ENCODE measurements around the gene STRN4.
A peak's percentile ranks its signal among the peaks of the same experiment; 100 is the strongest.

The STRN4 gene

DNA sequence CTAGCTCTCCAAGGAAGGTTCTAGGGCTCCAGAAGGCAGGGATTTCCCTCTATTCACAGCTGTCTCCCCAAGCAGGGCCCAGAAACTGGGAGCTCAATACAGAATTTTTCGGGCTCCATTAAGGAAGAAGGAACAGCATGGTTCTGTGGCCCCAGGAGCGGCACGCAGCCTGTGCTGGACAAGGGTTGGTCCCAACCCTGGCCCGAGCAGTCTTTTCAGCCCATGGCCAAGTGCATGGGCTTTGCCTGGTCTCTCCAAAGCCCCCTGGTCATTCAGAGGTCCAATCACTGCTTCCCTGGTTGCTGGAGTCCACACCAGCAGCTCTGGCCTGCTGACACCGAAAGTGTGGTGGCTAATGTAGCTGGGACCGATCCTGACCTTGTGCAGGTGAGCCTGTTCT lies 22.8 kb downstream of the STRN4 start:
- POLR2A ChIA-PET (ENCODE audit: low non-redundant PET) = no interaction called here

GRCh38 chr19:46723023-46723461 lies 23.2 kb downstream of the STRN4 start:
- ChIA-PET CTCF (interaction anchor here (0.6 kb wide), 1 partner anchor 9 kb away, joined by 4 read pairs; no protein-coding TSS in a partner anchor), POLR2A (ENCODE audit: low non-redundant PET) (no interaction called here)
- TF ChIP-seq, protein P1, sequence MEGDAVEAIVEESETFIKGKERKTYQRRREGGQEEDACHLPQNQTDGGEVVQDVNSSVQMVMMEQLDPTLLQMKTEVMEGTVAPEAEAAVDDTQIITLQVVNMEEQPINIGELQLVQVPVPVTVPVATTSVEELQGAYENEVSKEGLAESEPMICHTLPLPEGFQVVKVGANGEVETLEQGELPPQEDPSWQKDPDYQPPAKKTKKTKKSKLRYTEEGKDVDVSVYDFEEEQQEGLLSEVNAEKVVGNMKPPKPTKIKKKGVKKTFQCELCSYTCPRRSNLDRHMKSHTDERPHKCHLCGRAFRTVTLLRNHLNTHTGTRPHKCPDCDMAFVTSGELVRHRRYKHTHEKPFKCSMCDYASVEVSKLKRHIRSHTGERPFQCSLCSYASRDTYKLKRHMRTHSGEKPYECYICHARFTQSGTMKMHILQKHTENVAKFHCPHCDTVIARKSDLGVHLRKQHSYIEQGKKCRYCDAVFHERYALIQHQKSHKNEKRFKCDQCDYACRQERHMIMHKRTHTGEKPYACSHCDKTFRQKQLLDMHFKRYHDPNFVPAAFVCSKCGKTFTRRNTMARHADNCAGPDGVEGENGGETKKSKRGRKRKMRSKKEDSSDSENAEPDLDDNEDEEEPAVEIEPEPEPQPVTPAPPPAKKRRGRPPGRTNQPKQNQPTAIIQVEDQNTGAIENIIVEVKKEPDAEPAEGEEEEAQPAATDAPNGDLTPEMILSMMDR (conservative IDR thresholded peaks at IDR 0.05; ENCODE audit: low read depth) = no peak
- DNase-seq (ENCODE audit: low spot score) = no peak
- H3K27ac ChIP-seq = peak overlapping the region; percentile 93

More for the DNA sequence above, 22.8 kb downstream of the STRN4 start:
- peak overlapping the region; percentile 93 for H3K27ac ChIP-seq
- TF ChIP-seq, protein P1 (conservative IDR thresholded peaks at IDR 0.05; ENCODE audit: low read depth) = no peak
- DNase-seq (ENCODE audit: low spot score) = no peak
- CTCF ChIA-PET = no interaction called here

GRCh38 chr19:46722421-46723022 lies 23.7 kb downstream of the STRN4 start:
- H3K27ac ChIP-seq = peak overlapping the region; percentile 93
- POLR2A ChIA-PET (ENCODE audit: low non-redundant PET) = no interaction called here
- TF ChIP-seq, protein P1 (conservative IDR thresholded peaks at IDR 0.05; ENCODE audit: low read depth) = no peak
- DNase-seq (ENCODE audit: low spot score) = no peak
- CTCF ChIA-PET = interaction anchor here (0.6 kb wide), 1 partner anchor 9 kb away, joined by 4 read pairs; no protein-coding TSS in a partner anchor

DNA sequence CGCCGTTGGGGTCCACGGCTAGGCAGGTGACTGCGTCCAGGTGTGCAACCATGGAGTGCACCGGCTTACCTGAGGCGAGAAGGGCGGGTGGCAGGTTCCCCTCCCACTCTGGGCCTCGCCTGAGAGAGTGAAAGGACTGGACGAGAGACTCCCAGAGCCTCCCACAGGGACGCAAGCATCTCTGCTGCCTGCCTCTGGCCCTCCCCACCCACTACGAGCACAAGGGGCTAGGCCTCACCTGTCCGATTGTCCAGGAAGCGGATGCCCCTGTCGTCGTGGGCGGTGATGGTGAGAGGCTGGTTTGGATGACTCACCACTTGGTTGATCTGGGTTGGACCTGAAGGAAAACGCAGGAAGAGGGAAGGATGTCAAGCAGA lies 24.3 kb downstream of the STRN4 start:
- peak overlapping the region; percentile 93; the same call in 1 of the 2 replicates for H3K27ac ChIP-seq
- TF ChIP-seq, protein P1 (conservative IDR thresholded peaks at IDR 0.05; ENCODE audit: low read depth) = no peak
- ChIA-PET POLR2A (ENCODE audit: low non-redundant PET) (no interaction called here), CTCF (no interaction called here)
- DNase-seq (ENCODE audit: low spot score) = no peak

GRCh38 chr19:46721269-46722003 lies 24.8 kb downstream of the STRN4 start:
- ChIA-PET CTCF (no interaction called here), POLR2A (ENCODE audit: low non-redundant PET) (no interaction called here)
- no peak for DNase-seq (ENCODE audit: low spot score)
- H3K27ac ChIP-seq = peak overlapping the region; percentile 93
- TF ChIP-seq, protein P1 (conservative IDR thresholded peaks at IDR 0.05; ENCODE audit: low read depth) = no peak

DNA sequence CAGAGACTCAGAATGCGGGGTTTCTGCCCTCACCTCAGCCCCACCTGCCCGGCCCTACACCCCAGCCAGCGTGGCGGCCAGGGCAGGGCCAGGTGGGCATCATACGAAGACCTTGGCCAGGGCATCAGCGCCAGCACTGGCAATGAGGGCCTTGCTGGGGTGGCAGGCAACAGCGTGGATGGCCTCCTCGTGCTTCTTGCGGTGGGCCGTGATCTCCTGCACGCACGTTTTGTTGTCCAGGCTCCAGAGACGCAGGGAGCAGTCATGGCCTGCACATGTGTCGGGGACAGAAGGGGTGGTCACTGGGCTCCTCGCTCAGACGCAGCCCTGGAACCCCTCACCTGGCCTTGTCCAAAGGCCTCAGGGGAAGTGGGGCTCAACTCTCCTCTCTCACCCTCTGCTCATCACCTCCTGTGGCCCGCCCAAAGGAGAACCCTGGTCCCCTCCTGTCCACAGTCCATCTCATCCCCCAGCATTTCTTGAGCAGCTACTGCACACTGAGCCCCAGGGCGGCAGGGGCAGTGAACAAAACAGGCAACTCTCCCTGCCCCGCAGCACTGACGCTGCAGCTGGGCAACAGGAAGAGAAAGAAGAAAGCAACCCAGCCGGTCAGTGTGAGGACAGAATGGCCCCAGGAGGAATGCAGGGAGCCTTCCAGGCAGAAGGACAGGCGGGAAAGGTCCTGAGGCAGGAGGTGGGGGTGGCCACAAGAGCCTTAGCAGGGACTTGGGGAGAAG lies 25.6 kb downstream of the STRN4 start:
- H3K27ac ChIP-seq = peak overlapping the region; percentile 93
- ChIA-PET POLR2A (ENCODE audit: low non-redundant PET) (no interaction called here), CTCF (interaction anchor here (0.6 kb wide), 1 partner anchor 146 kb away, joined by 5 read pairs; no protein-coding TSS in a partner anchor)
- no peak for DNase-seq (ENCODE audit: low spot score)
- TF ChIP-seq, protein P1 (conservative IDR thresholded peaks at IDR 0.05; ENCODE audit: low read depth) = no peak
